Natural killer cell (primary cell): Measurements from ENCODE around the gene STH. TPM values are rescaled to one million over a fixed set of nuclear protein-coding genes. Genes with fewer than 3 reads are reported as not detected.

Experiments
- ATAC-seq, 3 donors: fragments of 150-1000 bp in 2 of 3; fragments of 200-7000 bp in 1 of 3; cut with Tn5 transposase; 1 replicate in 1 of 3; 2 replicates in 2 of 3; pipeline ENCODE4 v1.10.0; 2021; ENCODE audit warnings: mild to moderate bottlenecking in 2 of 3, moderate library complexity in 2 of 3
- DNase-seq, 2 donors: peaks; one replicate each; pipeline versions ENCODE4 v3.0.0 to v3.0.0-alpha.2; 2013 to 2021; ENCODE audit warnings: mixed read lengths in 1 of 2
- H3K27ac ChIP-seq: one replicate; pipeline ENCODE4 v1.5.1; 2013; ENCODE audit warnings: mild to moderate bottlenecking, low read length
- H3K27me3 ChIP-seq: one replicate; pipeline ENCODE4 v1.6.1; 2013; ENCODE audit warnings: low read length; ENCODE audit not compliant: control insufficient read depth, insufficient read depth
- H3K36me3 ChIP-seq: one replicate; pipeline ENCODE4 v1.6.1; 2013; ENCODE audit warnings: low read length; ENCODE audit not compliant: control insufficient read depth, insufficient read depth
- H3K4me1 ChIP-seq: one replicate; pipeline ENCODE4 v1.6.1; 2013; ENCODE audit warnings: low read length; ENCODE audit not compliant: control insufficient read depth, insufficient read depth
- H3K4me3 ChIP-seq: one replicate; pipeline ENCODE4 v1.5.1; 2013; ENCODE audit warnings: low read length
- H3K9me3 ChIP-seq: one replicate; pipeline ENCODE4 v1.6.1; 2013; ENCODE audit warnings: low read length; ENCODE audit not compliant: control insufficient read depth, insufficient read depth
- H3K27ac Mint-ChIP-seq, 2 donors: one replicate each; pipeline ENCODE4 v1.8.0; 2022; ENCODE audit warnings: mild to moderate bottlenecking in 2 of 2, mixed read lengths in 2 of 2, moderate library complexity in 1 of 2
- H3K27me3 Mint-ChIP-seq, 2 donors: one replicate each; pipeline ENCODE4 v1.8.0; 2022; ENCODE audit warnings: low read depth in 2 of 2, mixed read lengths in 2 of 2
- H3K36me3 Mint-ChIP-seq: one replicate; pipeline ENCODE4 v1.8.0; 2022; ENCODE audit warnings: mixed read lengths
- H3K4me1 Mint-ChIP-seq, 2 donors: one replicate each; pipeline ENCODE4 v1.8.0; 2022; ENCODE audit warnings: mixed read lengths in 2 of 2
- H3K4me3 Mint-ChIP-seq: one replicate; pipeline ENCODE4 v1.8.0; 2022; ENCODE audit warnings: mild to moderate bottlenecking, moderate library complexity, mixed read lengths
- H3K9me3 Mint-ChIP-seq, 2 donors: one replicate each; pipeline ENCODE4 v1.8.0; 2022; ENCODE audit warnings: mixed read lengths in 2 of 2
- WGBS: methylation state at CpG from one replicate; pipeline ENCODE4 v1.1.7; 2013; ENCODE audit warnings: missing lambda C conversion rate; ENCODE audit not compliant: insufficient coverage; 5-methylcytosine and 5-hydroxymethylcytosine counted together
- intact Hi-C: fragments of 100-400 bp; cut with micrococcal nuclease; formaldehyde crosslinking; loops from one replicate; pipeline ENCODE4 v1.14.2; 2022
- total RNA-seq, 4 donors: library from RNA; stranded (reverse); fragments of 120-200 nt in 1 of 4; gene quantifications; one replicate each; pipeline versions ENCODE4 v1.2.3 to v1.2.4, GENCODE V29; 2013 to 2022
- TF ChIP-seq, protein P1 (sequence below): fragments of 200-600 bp; IDR thresholded peaks from one replicate; pipeline ENCODE4 v1.8.0; 2022; ENCODE audit warnings: antibody characterized with exemption

Gene STH
- total RNA-seq, 3 donors from 2014 or later (not counting 1 experiment from before 2014, with no cell fraction given) = not detected

DNA sequence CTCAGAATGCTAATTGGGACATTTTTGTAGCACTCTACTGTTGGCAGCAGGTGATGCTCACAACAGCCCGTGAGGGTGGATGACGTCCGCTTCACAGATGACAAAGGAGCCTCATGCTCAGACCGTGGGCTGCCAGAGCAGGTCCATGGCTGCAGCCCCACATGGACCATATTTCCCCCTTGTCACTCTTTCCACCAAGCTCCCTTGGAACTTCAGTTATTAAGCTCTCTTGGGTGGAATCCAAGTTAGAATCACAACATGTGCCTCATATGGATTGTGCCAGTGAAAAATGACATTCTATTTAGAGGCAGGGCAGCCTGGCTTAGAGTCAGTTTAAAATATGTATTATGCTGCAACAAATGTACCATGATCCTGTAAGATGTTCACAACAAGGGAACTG is 33.2 kb upstream of the STH start:
- Histone ChIP-seq H3K36me3 (no peaks in the 10 kb centered on the region), H3K9me3 (no peaks in the 10 kb centered on the region), H3K4me3 (no peak overlapping the region), H3K27me3 (no peaks in the 10 kb centered on the region), H3K4me1 (no peaks in the 10 kb centered on the region), H3K27ac (no peak overlapping the region)
- Mint-ChIP-seq H3K9me3 (peaks cover 3 to 4% of the 10 kb centered on the region in 2 donors), H3K27me3 (peaks cover 6 to 19% of the 10 kb centered on the region in 2 donors), H3K4me1 (peaks cover 0 to 7% of the 10 kb centered on the region in 2 donors), H3K36me3 (no peaks in the 10 kb centered on the region), H3K4me3 (no peak overlapping the region), H3K27ac (no peak overlapping the region)
- DNase-seq (no peak), ATAC-seq (no peak)
- 91% methylated on average over 4 of the region's 4 CpGs for WGBS
- TF ChIP-seq, protein P1, sequence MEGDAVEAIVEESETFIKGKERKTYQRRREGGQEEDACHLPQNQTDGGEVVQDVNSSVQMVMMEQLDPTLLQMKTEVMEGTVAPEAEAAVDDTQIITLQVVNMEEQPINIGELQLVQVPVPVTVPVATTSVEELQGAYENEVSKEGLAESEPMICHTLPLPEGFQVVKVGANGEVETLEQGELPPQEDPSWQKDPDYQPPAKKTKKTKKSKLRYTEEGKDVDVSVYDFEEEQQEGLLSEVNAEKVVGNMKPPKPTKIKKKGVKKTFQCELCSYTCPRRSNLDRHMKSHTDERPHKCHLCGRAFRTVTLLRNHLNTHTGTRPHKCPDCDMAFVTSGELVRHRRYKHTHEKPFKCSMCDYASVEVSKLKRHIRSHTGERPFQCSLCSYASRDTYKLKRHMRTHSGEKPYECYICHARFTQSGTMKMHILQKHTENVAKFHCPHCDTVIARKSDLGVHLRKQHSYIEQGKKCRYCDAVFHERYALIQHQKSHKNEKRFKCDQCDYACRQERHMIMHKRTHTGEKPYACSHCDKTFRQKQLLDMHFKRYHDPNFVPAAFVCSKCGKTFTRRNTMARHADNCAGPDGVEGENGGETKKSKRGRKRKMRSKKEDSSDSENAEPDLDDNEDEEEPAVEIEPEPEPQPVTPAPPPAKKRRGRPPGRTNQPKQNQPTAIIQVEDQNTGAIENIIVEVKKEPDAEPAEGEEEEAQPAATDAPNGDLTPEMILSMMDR = no peak
- intact Hi-C loops = no loop called here

DNA sequence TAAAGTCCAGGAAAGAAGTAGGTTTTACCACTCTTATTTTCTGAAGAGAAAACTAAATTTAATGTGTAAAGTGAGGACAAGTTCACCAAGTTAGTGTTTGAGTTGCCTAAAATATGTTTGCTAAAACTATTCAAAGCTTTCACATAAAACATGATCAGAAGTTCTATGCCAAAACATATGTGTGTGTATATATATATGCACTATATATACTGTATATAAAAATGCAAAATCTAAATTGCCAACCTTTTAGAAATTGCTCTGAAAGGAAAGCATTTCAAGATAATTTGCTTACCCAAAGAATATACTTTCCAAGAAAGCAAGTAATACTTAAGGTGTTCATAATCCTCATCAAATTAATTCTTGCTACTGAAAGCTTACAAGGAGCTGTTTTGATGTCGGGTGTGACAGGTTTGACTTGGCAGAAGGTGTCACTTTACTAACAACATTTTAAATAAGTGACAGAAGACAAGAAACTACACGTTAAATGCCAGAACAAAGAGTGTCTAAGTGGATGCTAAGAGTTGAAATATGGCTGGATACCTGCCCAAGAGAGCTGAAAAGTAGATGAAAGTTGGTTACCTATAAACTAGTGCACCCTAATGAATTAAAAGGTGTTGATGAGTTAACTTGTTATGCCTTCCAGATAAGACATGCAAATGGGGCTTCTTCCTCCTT is 32.3 kb upstream of the STH start:
- TF ChIP-seq, protein P1 = no peak
- H3K4me3 Mint-ChIP-seq = no peak overlapping the region
- Histone ChIP-seq H3K27me3 (no peaks in the 10 kb centered on the region), H3K4me3 (no peak overlapping the region), H3K4me1 (no peaks in the 10 kb centered on the region), H3K36me3 (no peaks in the 10 kb centered on the region), H3K9me3 (no peaks in the 10 kb centered on the region), H3K27ac (no peak overlapping the region)
- H3K9me3 Mint-ChIP-seq = peaks cover 3 to 4% of the 10 kb centered on the region in 2 donors
- no peak for DNase-seq
- WGBS = 40% methylated on average over 1 of the region's 2 CpGs
- H3K27ac Mint-ChIP-seq = no peak overlapping the region
- peaks cover 6 to 19% of the 10 kb centered on the region in 2 donors for H3K27me3 Mint-ChIP-seq
- ATAC-seq = no peak
- H3K4me1 Mint-ChIP-seq = peaks cover 0 to 7% of the 10 kb centered on the region in 2 donors
- intact Hi-C loops = no loop called here
- H3K36me3 Mint-ChIP-seq = no peaks in the 10 kb centered on the region

DNA sequence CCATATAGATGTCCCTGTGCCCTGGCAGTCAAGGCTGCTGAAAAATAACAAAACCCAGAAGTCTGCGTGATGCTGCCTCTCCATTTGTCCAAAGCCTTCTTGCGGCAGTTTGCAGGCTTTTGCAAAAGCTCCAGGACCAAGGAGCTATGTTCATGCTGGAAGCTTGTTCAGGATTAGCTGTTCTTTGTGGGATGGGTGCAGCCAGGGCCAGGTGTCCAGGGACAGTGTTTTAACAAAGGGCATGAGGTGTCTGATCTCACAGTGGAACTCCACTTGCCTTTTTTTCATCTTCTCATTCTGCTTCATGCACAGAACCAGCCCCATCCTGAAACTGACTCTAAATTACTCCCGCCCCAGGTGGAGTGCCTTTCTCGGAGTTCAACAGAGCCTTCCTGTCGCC is 31.7 kb upstream of the STH start:
- Histone ChIP-seq H3K27ac (no peak overlapping the region), H3K4me3 (no peak overlapping the region), H3K4me1 (no peaks in the 10 kb centered on the region), H3K9me3 (no peaks in the 10 kb centered on the region), H3K36me3 (no peaks in the 10 kb centered on the region), H3K27me3 (no peaks in the 10 kb centered on the region)
- H3K4me1 Mint-ChIP-seq = peaks cover 0 to 7% of the 10 kb centered on the region in 2 donors
- H3K36me3 Mint-ChIP-seq = no peaks in the 10 kb centered on the region
- 94% methylated on average over 5 of the region's 5 CpGs for WGBS
- TF ChIP-seq, protein P1 = no peak
- H3K9me3 Mint-ChIP-seq = peaks cover 3 to 4% of the 10 kb centered on the region in 2 donors
- no peak overlapping the region for H3K27ac Mint-ChIP-seq
- intact Hi-C loops = no loop called here
- ATAC-seq (no peak), DNase-seq (no peak)
- peaks cover 6 to 19% of the 10 kb centered on the region in 2 donors for H3K27me3 Mint-ChIP-seq
- no peak overlapping the region for H3K4me3 Mint-ChIP-seq

DNA sequence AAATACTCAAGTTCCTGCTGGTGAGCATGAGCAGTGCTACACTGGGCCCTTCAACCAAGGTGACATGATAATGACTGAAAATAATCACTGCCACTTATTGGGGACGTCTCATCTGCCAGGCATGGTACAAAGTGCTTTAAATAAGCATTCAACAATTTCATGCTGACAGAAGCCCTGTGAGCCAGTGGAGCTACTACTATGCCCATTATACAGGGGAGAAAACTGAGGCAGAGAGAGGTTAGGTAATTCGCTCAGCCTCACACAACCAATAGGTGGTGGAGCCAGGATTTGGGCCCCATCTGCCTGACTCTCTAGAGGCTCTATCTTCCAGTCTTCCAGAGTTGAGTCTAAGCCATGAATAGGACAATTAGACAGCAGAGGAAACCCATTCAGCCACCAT is 30.3 kb upstream of the STH start:
- no peaks in the 10 kb centered on the region for H3K36me3 Mint-ChIP-seq
- Histone ChIP-seq H3K9me3 (no peaks in the 10 kb centered on the region), H3K4me1 (no peaks in the 10 kb centered on the region), H3K27ac (no peak overlapping the region), H3K36me3 (no peaks in the 10 kb centered on the region), H3K4me3 (no peak overlapping the region), H3K27me3 (no peaks in the 10 kb centered on the region)
- ATAC-seq (no peak), DNase-seq (no peak)
- no peak overlapping the region for H3K4me3 Mint-ChIP-seq
- H3K27ac Mint-ChIP-seq = no peak overlapping the region
- 92% methylated on average over 2 of the region's 2 CpGs for WGBS
- intact Hi-C loops = no loop called here
- peaks cover 6 to 17% of the 10 kb centered on the region in 2 donors for H3K27me3 Mint-ChIP-seq
- peaks cover 0 to 7% of the 10 kb centered on the region in 2 donors for H3K4me1 Mint-ChIP-seq
- peaks cover 3 to 4% of the 10 kb centered on the region in 2 donors for H3K9me3 Mint-ChIP-seq
- TF ChIP-seq, protein P1 = no peak
